Left colon (tissue), 2 donors: ENCODE data around the gene MXI1. TPM values are rescaled to one million over a fixed set of nuclear protein-coding genes. Genes with fewer than 3 reads are reported as not detected.

Experiments
- ATAC-seq: fragments of 200-7000 bp; cut with Tn5 transposase; one replicate; pipeline ENCODE4 v1.9.1; 2020; ENCODE audit warnings: mild to moderate bottlenecking, moderate library complexity
- DNase-seq, 2 donors: peaks; one replicate each; pipeline ENCODE4 v3.0.0-alpha.2; 2020
- intact Hi-C, 2 donors: fragments of 100-400 bp; cut with DNase I in 1 of 2; cut with micrococcal nuclease in 1 of 2; formaldehyde crosslinking; loops; one replicate each; pipeline versions ENCODE4 v1.11.2 to v1.14.0; 2022; cut with DNase I, micrococcal nuclease
- total RNA-seq, 2 donors: library from RNA; stranded (reverse); fragmentation: NEBNext Ultra II Directional; extraction: Animal tissue kit (Norgen Biotek cat#: 25700); gene quantifications; one replicate each; pipeline ENCODE4 v1.2.1, GENCODE V29; 2021
- donor health status: DM: no; HTN: no; CAD: no.
- donor health status: DM: yes; HTN: yes; CAD: no.

Gene MXI1
- total RNA-seq, 2 donors from 2014 or later = 134 to 154 TPM

GRCh38 chr10:110285501-110285900, 78.1 kb downstream of the MXI1 start:
- peak; percentile 14 for ATAC-seq
- intact Hi-C loops = no loop called here
- no peak for DNase-seq

DNA sequence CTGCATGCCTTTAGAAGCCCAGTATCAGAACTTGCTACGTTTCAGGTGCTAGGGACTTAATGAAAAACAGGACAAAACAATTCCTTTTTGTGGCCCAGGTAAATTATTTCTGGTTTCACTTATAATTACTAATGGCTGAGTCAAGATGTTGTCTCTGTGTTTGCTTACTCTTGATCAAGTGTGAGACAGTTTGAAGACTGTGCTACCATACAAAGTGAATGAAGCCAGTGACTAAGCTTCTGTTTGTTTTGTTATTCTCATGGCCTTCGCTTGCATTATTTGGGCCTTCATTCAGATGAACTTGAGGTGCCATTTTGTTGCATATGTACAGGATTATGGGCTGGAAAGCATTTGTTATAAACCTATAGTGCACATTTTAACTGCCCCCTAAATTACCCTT, 79.4 kb downstream of the MXI1 start:
- DNase-seq (no peak), ATAC-seq (no peak)
- intact Hi-C loops = no loop called here

- intact Hi-C loops = no loop called here
- ATAC-seq (no peak), DNase-seq (no peak)
Measured at GRCh38 chr10:110296966-110297365, 89.6 kb downstream of the MXI1 start.

- DNase-seq (no peak), ATAC-seq (no peak)
- intact Hi-C loops = no loop called here
Measured at GRCh38 chr10:110300486-110300986, 93.1 kb downstream of the MXI1 start.

DNA sequence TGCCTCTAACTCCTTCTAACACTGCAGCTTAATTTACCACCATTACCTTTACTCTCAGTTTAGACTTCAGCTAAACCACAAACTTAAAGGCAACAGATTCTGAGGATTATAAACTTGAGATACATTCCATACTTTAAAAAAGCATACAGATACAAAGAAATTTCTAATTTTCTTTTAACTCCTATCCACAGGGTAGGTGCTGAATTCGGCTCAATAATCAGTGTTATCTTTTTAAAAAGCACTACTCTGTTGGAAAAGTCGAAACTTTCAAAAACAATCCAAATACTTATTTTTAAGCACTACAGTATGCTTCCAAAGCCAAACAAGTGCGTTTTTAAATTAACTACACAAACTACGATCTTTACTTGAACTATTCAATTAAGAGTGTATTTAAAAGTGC, 96.3 kb downstream of the MXI1 start:
- ATAC-seq = no peak
- DNase-seq = no peak
- intact Hi-C loops = no loop called here

DNA sequence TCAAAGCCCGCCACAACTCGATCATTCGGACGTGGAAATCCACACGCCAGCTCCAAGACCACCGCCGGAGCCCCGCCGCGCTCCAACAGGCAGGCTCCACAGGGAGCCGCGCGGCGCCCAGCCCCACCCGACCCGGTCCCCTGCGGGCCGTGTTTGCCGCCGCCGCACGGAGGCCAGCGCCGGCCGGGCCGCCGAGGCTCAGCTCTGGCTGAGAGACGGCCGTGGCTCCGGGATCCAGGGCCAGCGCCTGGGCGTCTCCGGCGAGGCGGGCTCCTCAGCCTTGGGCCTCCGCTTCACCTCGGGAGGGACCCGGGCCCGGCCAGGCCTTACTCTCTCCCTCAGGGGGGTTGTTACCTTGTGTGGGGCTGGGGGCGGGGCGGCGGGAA, 97.0 kb downstream of the MXI1 start:
- DNase-seq (no peak), ATAC-seq (peak; percentile 70)
- intact Hi-C loops = no loop called here

- intact Hi-C loops = no loop called here
- DNase-seq (peak; percentile 98 to 99), ATAC-seq (peak; percentile 91)
Measured at GRCh38 chr10:110304780-110305421, 97.5 kb downstream of the MXI1 start, which contains the start of gene SMNDC1. Gene SMNDC1, minus strand, starts transcription at chr10:110304920. Its CDS starts 1,333 bp downstream, at chr10:110303587.

DNA sequence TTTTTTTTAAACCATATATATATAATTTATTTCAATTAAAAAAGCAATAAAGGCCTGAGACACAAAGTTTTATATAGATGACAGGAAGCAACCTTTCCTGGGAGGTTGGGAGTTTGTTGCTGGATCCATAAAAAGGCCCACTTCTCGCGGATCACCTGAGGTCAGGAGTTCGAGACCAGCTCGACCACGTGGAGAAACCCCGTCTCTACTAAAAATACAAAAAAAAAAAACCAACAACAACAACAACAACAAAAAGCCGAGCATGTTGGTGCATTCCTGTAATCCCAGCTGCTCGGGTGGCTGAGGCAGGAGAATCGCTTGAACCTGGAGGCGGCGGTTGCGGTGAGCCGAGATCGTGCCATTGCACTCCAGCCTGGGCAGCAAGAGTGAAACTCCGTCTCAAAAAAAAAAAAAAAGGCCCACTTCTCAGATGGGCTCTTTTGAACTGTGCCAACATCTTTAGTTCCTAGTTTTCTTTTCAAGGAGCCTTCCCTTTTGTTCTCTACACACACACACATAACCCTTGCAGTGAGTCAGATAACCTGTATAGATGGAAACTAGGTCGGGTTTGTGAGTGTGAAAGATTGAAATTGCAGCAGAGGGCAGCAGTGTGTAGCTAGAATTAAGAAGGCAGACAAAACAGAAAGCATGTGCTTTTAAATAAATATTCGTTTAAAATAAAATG, 98.5 kb downstream of the MXI1 start:
- intact Hi-C loops = no loop called here
- ATAC-seq = peak; percentile 45

DNA sequence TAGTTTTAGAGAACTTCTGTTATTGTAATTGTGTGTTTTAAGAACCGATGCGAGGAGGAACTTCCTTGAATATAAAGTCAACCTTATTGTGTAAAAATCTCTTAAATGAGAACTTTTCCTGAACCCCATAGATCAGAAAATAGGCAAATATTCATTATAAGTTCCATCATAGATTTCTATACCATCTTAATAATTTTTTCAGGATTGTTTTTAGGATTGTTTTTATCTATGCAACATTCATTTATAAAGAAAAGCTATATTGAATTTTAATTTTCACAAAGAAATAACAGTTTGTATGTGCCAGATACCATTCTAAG, 99.0 kb downstream of the MXI1 start:
- no peak for DNase-seq
- intact Hi-C loops = no loop called here

More for the DNA sequence above, 98.5 kb downstream of the MXI1 start:
- DNase-seq = peak; percentile 18 to 29

GRCh38 chr10:110307805-110308204, 100.4 kb downstream of the MXI1 start:
- DNase-seq = no peak
- ATAC-seq = no peak
- intact Hi-C loops = no loop called here

More for the DNA sequence above, 99.0 kb downstream of the MXI1 start:
- no peak for ATAC-seq

GRCh38 chr10:110310741-110311140, 103.3 kb downstream of the MXI1 start:
- DNase-seq (no peak), ATAC-seq (no peak)
- intact Hi-C loops = loop anchor here (5.0 to 10.0 kb wide), 2 partner anchors 224 to 237 kb away; no protein-coding TSS in a partner anchor

DNA sequence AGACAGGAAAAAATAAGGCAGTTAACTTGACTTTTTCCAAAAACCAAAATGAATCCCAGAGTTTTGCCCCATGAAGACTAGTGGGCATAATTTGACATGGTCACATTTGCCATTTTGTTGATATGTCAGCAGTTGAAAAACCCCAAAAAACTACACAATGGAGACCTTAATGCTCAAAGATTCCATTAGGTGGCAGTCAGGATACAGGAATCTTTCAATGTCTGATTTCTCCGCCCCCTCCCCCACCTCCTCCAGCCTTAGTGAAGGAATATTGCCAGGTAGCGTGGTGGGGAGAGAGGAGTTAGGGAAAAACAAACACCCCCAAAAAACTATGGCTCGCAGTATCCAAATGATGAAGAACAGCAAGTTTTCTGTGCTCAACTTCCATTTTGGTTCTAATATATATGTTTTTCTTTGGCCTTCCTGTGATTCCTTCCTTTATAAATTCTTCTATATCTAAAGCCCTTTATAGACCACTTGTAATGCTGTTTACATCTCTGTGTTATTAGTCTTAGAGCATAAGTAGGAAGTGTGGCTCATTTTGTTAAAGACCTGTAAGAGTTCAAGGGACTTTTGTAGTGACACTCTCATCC, 104.0 kb downstream of the MXI1 start:
- DNase-seq (peak; percentile 32 to 70), ATAC-seq (peak; percentile 85)
- intact Hi-C loops = loop anchor here (5.0 to 10.0 kb wide), 2 partner anchors 223 to 236 kb away; no protein-coding TSS in a partner anchor

DNA sequence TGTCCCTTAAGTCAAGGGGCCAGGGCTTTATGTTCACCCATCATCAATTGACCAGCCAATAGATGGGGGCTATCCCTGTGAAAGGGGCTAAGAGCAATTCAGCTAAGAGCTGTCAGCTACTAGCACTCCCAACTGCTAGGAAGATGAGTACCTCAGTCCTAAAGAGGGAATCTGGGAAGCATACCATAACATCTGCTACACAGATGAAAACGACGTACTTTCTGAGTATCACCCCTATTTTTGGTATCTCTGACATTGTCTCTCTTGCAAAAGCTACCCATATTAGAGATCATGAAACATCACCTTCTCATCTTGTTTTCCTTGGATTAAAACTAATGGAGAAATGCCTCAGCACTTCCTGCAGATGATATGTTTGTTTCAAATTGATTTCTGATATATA, 104.8 kb downstream of the MXI1 start:
- ATAC-seq = no peak
- intact Hi-C loops = loop anchor here (5.0 to 10.0 kb wide), 2 partner anchors 223 to 235 kb away; no protein-coding TSS in a partner anchor

GRCh38 chr10:110313674-110314073, 106.3 kb downstream of the MXI1 start:
- DNase-seq (no peak), ATAC-seq (no peak)
- intact Hi-C loops = loop anchor here (5.0 to 10.0 kb wide), 2 partner anchors 221 to 234 kb away; no protein-coding TSS in a partner anchor

More for the DNA sequence above, 104.8 kb downstream of the MXI1 start:
- DNase-seq = no peak

DNA sequence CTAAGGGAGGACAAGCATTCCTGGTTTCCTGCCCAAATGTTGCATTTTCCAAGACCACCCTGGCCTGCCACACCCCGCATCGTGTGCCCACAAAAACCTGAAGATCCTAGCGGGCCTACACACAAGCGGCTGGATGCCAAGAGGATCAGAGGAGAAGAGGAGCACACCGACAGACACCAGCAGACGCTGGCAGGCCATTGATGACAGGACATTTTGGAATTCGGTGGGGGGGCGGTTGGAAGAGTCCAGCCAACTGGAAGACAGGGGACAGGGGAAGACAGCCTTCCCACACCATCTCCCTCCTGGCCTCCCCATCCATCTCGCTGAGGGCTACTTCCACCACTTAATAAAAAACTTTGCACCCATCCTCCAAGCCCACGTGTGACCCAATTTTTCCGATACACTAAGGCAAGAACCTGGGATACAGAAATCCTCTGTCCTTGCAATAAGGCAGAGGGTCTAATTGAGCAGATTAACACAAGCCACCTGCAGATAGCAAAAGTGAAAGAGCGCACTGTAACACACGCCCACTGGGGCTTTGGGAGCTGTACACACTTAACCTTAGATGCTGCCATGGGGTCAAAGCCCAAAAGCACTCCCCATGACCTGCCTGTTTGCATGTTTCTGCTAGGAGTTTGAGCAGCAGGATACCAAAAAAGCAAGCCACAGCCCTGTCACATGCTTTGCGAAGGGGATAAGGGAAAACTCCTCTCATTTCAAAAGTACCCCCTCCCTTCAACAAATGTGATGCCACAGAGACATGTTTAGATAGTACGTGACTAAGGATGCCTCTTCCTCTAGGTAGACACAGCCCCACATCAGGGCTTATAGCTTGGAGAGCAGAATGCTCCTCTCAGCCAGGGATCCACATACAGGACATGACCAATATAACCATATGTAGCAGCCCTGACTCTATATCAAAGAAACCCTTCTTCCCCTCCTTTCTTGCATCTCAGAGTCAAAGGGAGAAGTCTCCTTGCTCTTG, 110.8 kb downstream of the MXI1 start:
- ATAC-seq (no peak), DNase-seq (no peak)
- intact Hi-C loops = loop anchor here in 1 of 2 donors (10.0 kb wide), 1 partner anchor 217 kb away; no protein-coding TSS in a partner anchor

- ATAC-seq = no peak
- intact Hi-C loops = no loop called here
- no peak for DNase-seq
Measured at GRCh38 chr10:110321869-110322620, 114.6 kb downstream of the MXI1 start.

GRCh38 chr10:110323503-110323902, 116.1 kb downstream of the MXI1 start:
- no peak for DNase-seq
- no peak for ATAC-seq
- intact Hi-C loops = no loop called here
